HG03378 (cell line): Measurements from ENCODE around the gene PRR14.

Source experiments
- ATAC-seq: cut with Tn5 transposase; IDR thresholded peaks from one replicate; pipeline ENCODE4 v1.9.1; 2021; ENCODE audit warnings: mild to moderate bottlenecking, moderate library complexity; ENCODE audit not compliant: unreplicated experiment

Gene PRR14

GRCh38 chr16:30650369-30651123 lies at the start of gene PRR14:
Gene PRR14 (plus strand): TSS chr16:30650960. CDS start chr16:30651646, 686 bp downstream.
- peak; percentile 72 for ATAC-seq

- no peak for ATAC-seq
These were observed 48.8 kb upstream of the PRR14 start for GRCh38 chr16:30601966-30602365.

GRCh38 chr16:30602616-30603277 lies 48.0 kb upstream of the PRR14 start:
- no peak for ATAC-seq

GRCh38 chr16:30603945-30604315 lies 46.8 kb upstream of the PRR14 start:
- no peak for ATAC-seq

- no peak for ATAC-seq
These were observed 46.3 kb upstream of the PRR14 start for GRCh38 chr16:30604316-30604947.

- no peak for ATAC-seq
These were observed 45.6 kb upstream of the PRR14 start for GRCh38 chr16:30605158-30605557.

- no peak for ATAC-seq
These were observed 44.8 kb upstream of the PRR14 start for GRCh38 chr16:30606004-30606403.

GRCh38 chr16:30609002-30609925 lies 41.5 kb upstream of the PRR14 start:
- peak; percentile 8 for ATAC-seq

- peak; percentile 79 for ATAC-seq
These were observed 40.6 kb upstream of the PRR14 start, which contains the start of gene ZNF689 for GRCh38 chr16:30609926-30610839. Gene ZNF689 (minus strand): TSS chr16:30610389. CDS start chr16:30610041, 348 bp downstream.

GRCh38 chr16:30615358-30616091 lies 35.2 kb upstream of the PRR14 start:
- no peak for ATAC-seq

GRCh38 chr16:30619202-30619601 lies 31.6 kb upstream of the PRR14 start:
- no peak for ATAC-seq

GRCh38 chr16:30619638-30620037 lies 31.1 kb upstream of the PRR14 start:
- ATAC-seq: no peak

- ATAC-seq: no peak
These were observed 30.6 kb upstream of the PRR14 start for GRCh38 chr16:30620169-30620568.

- no peak for ATAC-seq
These were observed 29.0 kb upstream of the PRR14 start for GRCh38 chr16:30621765-30622164.

- no peak for ATAC-seq
These were observed 28.2 kb upstream of the PRR14 start for GRCh38 chr16:30622455-30623032.

GRCh38 chr16:30623536-30624283 lies 27.1 kb upstream of the PRR14 start:
- ATAC-seq: no peak

- no peak for ATAC-seq
These were observed 24.5 kb upstream of the PRR14 start for GRCh38 chr16:30626236-30626635.
